Adipocyte (in vitro differentiated cells): ENCODE data around the gene ZNF45.
A peak's percentile ranks its signal among the peaks of the same experiment; 100 is the strongest.

Experiments used
- DNase-seq: peaks from one replicate; pipeline ENCODE4 v3.0.0-alpha.2; 2015; ENCODE audit warnings: low read depth
- H3K27me3 ChIP-seq: replicated peaks from 2 replicates; pipeline ENCODE4 v1.7.0; 2013; ENCODE audit warnings: mild to moderate bottlenecking, low read length, moderate library complexity; ENCODE audit not compliant: control insufficient read depth, insufficient read depth
- H3K36me3 ChIP-seq: 2 replicates; pipeline ENCODE4 v1.7.0; 2013; ENCODE audit warnings: low read length, mild to moderate bottlenecking, moderate library complexity; ENCODE audit not compliant: control insufficient read depth, insufficient read depth, severe bottlenecking
- H3K4me1 ChIP-seq: 2 replicates; pipeline ENCODE4 v1.7.0; 2013; ENCODE audit warnings: mild to moderate bottlenecking, low read length, moderate library complexity; ENCODE audit not compliant: control insufficient read depth, insufficient read depth
- H3K4me3 ChIP-seq: 2 replicates; pipeline ENCODE4 v1.7.0; 2013; ENCODE audit warnings: mild to moderate bottlenecking, low read length, moderate library complexity
- H3K9ac ChIP-seq: 2 replicates; pipeline ENCODE4 v1.7.0; 2013; ENCODE audit warnings: mild to moderate bottlenecking, low read length, moderate library complexity
- H3K9me3 ChIP-seq: 2 replicates; pipeline ENCODE4 v1.7.0; 2013; ENCODE audit warnings: mild to moderate bottlenecking, low read length, moderate library complexity; ENCODE audit not compliant: control insufficient read depth

ZNF45 gene

GRCh38 chr19:43934985-43935708 lies at the start of gene ZNF45:
TSS of gene ZNF45 (minus strand) at chr19:43935282. CDS start at chr19:43922185, 13,097 bp downstream.
- peak; percentile 98 for DNase-seq
- H3K9me3 ChIP-seq, result no peaks in the 10 kb centered on the region

GRCh38 chr19:43984687-43985000 lies 49.6 kb upstream of the ZNF45 start:
- peaks cover 12% of the 10 kb centered on the region for H3K36me3 ChIP-seq
- H3K4me3 ChIP-seq, result peak overlapping the region; percentile 89
- no peak for DNase-seq
- no peaks in the 10 kb centered on the region for H3K9me3 ChIP-seq
- H3K9ac ChIP-seq, result peak overlapping the region; percentile 80
- peaks cover 7% of the 10 kb centered on the region for H3K4me1 ChIP-seq
- no peaks in the 10 kb centered on the region for H3K27me3 ChIP-seq

More at GRCh38 chr19:43934985-43935708, at the start of gene ZNF45:
- H3K9ac ChIP-seq, result peak within 1 kb of the TSS; percentile 96
- peak within 1 kb of the TSS; percentile 91 for H3K4me3 ChIP-seq
- peaks cover 12% of the 10 kb centered on the region for H3K4me1 ChIP-seq
- H3K27me3 ChIP-seq, result no peaks in the 10 kb centered on the region
- H3K36me3 ChIP-seq, result peaks cover 22% of the 10 kb centered on the region

- Histone ChIP-seq H3K27me3 (no peaks in the 10 kb centered on the region), H3K9ac (peak within 1 kb of the TSS; percentile 80)
Measured at GRCh38 chr19:43983912-43984686, 49.0 kb upstream of the ZNF45 start, which contains the start of gene ZNF155. TSS of gene ZNF155 (plus strand) at chr19:43984188. CDS start at chr19:43988544, 4,356 bp downstream.

GRCh38 chr19:43983544-43983911 lies 48.4 kb upstream of the ZNF45 start:
- H3K27me3 ChIP-seq, result no peaks in the 10 kb centered on the region
- no peak overlapping the region for H3K9ac ChIP-seq
- no peak for DNase-seq
- no peaks in the 10 kb centered on the region for H3K9me3 ChIP-seq
- peaks cover 7% of the 10 kb centered on the region for H3K4me1 ChIP-seq
- H3K36me3 ChIP-seq, result peaks cover under 1% of the 10 kb centered on the region
- H3K4me3 ChIP-seq, result peak overlapping the region; percentile 89

More at GRCh38 chr19:43983912-43984686, 49.0 kb upstream of the ZNF45 start, which contains the start of gene ZNF155:
- peak; percentile 98 for DNase-seq
- H3K36me3 ChIP-seq, result peaks cover 7% of the 10 kb centered on the region
- no peaks in the 10 kb centered on the region for H3K9me3 ChIP-seq
- H3K4me3 ChIP-seq, result peak within 1 kb of the TSS; percentile 89
- peaks cover 7% of the 10 kb centered on the region for H3K4me1 ChIP-seq

GRCh38 chr19:43976732-43977131 lies 41.6 kb upstream of the ZNF45 start:
- Histone ChIP-seq H3K36me3 (no peaks in the 10 kb centered on the region), H3K4me1 (no peaks in the 10 kb centered on the region), H3K9me3 (peaks cover 48% of the 10 kb centered on the region), H3K4me3 (no peak overlapping the region), H3K9ac (no peak overlapping the region), H3K27me3 (no peaks in the 10 kb centered on the region)
- DNase-seq, result no peak

GRCh38 chr19:43966079-43966694 lies 31.1 kb upstream of the ZNF45 start:
- peaks cover 84% of the 10 kb centered on the region for H3K36me3 ChIP-seq
- no peak for DNase-seq
- no peak overlapping the region for H3K9ac ChIP-seq
- no peaks in the 10 kb centered on the region for H3K27me3 ChIP-seq
- peak overlapping the region; percentile 70 for H3K4me3 ChIP-seq
- peaks cover 99% of the 10 kb centered on the region for H3K9me3 ChIP-seq
- no peaks in the 10 kb centered on the region for H3K4me1 ChIP-seq

- H3K36me3 ChIP-seq, result peaks cover 30% of the 10 kb centered on the region
- H3K4me1 ChIP-seq, result no peaks in the 10 kb centered on the region
- no peak overlapping the region for H3K9ac ChIP-seq
- no peak overlapping the region for H3K4me3 ChIP-seq
- no peak for DNase-seq
- H3K27me3 ChIP-seq, result no peaks in the 10 kb centered on the region
- peaks cover 64% of the 10 kb centered on the region for H3K9me3 ChIP-seq
Measured at GRCh38 chr19:43960411-43960810, 25.3 kb upstream of the ZNF45 start.

GRCh38 chr19:43957891-43958290 lies 22.8 kb upstream of the ZNF45 start:
- no peak overlapping the region for H3K4me3 ChIP-seq
- no peaks in the 10 kb centered on the region for H3K4me1 ChIP-seq
- H3K27me3 ChIP-seq, result no peaks in the 10 kb centered on the region
- peaks cover 6% of the 10 kb centered on the region for H3K36me3 ChIP-seq
- no peak overlapping the region for H3K9ac ChIP-seq
- peaks cover 41% of the 10 kb centered on the region for H3K9me3 ChIP-seq
- peak; percentile 69 for DNase-seq

- Histone ChIP-seq H3K36me3 (no peaks in the 10 kb centered on the region), H3K9ac (no peak overlapping the region), H3K27me3 (no peaks in the 10 kb centered on the region), H3K9me3 (peaks cover 30% of the 10 kb centered on the region), H3K4me1 (peaks cover 3% of the 10 kb centered on the region), H3K4me3 (no peak overlapping the region)
- DNase-seq, result no peak
Measured at GRCh38 chr19:43956827-43957226, 21.7 kb upstream of the ZNF45 start.

- DNase-seq, result peak; percentile 100
- Histone ChIP-seq H3K36me3 (no peaks in the 10 kb centered on the region), H3K4me1 (peaks cover 3% of the 10 kb centered on the region)
Measured at GRCh38 chr19:43950834-43951645, 16.0 kb upstream of the ZNF45 start, which contains the start of gene ZNF221. TSS of gene ZNF221 (plus strand) at chr19:43951228. CDS start at chr19:43962727, 11,499 bp downstream.

More at GRCh38 chr19:43950834-43951645, 16.0 kb upstream of the ZNF45 start, which contains the start of gene ZNF221:
- H3K4me3 ChIP-seq, result peak within 1 kb of the TSS; percentile 96
- H3K9me3 ChIP-seq, result peaks cover 17% of the 10 kb centered on the region
- H3K27me3 ChIP-seq, result no peaks in the 10 kb centered on the region
- H3K9ac ChIP-seq, result peak within 1 kb of the TSS; percentile 93
